ENCODE measurements around the gene BFSP2.

The BFSP2 gene, protein sequence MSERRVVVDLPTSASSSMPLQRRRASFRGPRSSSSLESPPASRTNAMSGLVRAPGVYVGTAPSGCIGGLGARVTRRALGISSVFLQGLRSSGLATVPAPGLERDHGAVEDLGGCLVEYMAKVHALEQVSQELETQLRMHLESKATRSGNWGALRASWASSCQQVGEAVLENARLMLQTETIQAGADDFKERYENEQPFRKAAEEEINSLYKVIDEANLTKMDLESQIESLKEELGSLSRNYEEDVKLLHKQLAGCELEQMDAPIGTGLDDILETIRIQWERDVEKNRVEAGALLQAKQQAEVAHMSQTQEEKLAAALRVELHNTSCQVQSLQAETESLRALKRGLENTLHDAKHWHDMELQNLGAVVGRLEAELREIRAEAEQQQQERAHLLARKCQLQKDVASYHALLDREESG

DNA sequence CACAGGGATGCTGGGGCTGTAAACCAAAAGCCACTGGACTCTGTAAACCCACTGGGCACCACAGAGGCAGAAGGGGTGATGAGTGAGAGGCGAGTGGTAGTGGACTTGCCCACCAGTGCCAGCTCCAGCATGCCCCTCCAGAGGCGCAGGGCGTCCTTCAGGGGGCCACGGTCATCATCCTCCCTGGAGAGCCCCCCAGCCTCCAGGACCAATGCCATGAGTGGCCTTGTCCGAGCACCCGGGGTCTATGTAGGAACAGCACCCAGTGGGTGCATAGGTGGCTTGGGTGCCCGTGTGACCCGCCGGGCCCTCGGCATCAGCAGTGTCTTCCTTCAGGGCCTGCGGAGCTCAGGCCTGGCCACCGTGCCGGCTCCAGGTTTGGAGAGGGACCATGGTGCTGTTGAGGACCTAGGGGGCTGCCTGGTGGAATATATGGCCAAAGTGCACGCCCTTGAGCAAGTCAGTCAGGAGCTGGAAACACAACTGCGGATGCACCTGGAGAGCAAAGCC is at the start of gene BFSP2:
BFSP2 (plus strand) TSS at position 51 of the 510 bp plus-strand sequence; CDS start at position 79, 28 bp downstream.
- DNase-seq: no peak

DNA sequence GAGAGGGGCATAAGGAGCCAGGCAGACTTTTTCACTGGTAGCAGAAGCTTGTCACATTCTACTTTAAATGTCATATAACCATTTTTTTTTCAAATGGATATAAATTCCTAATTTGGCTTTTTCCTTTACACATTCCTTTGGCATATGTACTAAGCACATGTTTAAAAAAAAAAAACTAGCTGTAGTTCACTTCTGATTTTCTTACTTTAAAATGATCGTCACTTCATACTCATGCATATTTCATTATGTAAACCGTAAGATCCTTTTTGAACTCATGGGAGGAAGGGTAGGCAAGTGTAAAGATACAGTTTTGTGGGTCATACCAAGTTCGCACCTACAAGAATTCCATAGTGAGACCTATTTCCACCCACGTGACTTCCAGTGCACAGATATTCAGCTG is 45.1 kb upstream of the BFSP2 start:
- no peak for DNase-seq

DNA sequence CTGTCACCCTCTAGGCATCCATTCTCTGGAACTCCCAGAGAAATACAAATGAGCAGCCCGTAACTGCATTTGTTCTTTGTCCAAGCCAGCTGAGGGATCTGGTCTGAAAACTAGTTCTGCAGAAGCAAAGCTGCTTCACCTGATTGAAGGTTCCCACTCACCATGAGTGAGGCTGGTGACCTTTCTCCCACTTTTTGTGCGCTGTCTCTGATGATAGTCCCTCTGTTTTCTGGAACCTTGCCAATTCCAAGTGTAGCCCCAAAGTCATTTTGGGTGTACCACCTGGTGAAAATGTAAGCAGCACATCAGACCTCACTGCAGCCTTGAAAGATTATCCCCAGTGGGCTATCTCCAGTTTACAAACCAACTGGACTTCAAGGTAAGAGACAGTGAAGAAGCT is 39.4 kb upstream of the BFSP2 start:
- DNase-seq: no peak

DNA sequence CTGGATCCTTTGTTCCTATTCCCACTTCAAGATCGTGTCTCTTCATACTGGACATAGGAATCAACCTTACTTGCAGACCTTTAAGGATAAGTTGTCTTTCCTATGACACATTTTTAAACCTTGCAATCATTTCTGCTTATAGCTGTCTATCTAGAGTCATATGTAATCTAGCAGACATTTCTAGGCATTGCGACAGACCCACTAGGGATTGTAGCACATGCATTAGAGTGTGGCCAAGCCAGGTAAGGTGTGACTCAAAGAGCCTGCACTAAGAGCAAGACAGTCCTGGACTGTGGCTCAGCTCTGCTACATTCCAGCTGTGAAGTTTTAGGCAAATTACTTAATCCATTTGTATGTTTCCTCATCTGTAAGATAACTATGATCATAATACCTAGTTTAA is 38.8 kb upstream of the BFSP2 start:
- DNase-seq: no peak

DNA sequence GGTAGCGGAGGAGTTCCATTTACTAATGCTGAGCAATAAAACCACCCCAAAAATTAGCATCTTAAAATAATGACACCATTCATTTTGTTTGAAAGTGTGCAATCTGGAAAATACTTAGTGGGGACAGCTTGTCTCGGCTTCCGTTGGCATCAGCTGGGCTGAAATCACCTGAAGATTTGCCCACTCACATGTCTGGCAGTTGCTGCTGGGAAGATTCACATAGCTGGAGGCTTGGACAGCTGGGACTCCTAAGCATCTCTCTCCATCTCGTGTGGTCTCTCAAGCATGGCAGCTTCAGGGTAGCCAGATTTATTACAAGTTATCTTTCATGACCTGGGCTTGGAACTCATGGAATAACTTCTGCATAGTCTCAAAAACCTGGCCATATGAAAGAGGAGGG is 38.4 kb upstream of the BFSP2 start:
- DNase-seq: no peak

DNA sequence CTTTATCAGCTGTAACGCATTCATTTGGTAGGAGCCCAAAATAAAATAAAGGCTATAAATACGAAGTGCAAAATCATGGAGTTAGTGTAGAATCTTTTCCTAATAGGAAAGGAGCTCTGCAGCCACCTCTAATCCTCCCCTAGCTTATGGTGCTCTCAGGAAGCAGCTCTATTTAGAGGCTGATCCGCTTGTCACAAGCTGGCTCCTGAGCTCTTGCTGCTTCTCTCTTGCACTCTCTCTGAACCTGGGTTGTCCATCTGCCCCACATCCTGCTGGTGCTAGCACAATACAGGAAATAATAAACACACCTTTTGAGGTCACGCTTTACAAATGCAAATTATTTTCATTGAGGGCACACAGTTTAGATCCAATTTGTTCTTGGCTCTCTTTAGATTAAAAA is 37.3 kb upstream of the BFSP2 start:
- DNase-seq: no peak

DNA sequence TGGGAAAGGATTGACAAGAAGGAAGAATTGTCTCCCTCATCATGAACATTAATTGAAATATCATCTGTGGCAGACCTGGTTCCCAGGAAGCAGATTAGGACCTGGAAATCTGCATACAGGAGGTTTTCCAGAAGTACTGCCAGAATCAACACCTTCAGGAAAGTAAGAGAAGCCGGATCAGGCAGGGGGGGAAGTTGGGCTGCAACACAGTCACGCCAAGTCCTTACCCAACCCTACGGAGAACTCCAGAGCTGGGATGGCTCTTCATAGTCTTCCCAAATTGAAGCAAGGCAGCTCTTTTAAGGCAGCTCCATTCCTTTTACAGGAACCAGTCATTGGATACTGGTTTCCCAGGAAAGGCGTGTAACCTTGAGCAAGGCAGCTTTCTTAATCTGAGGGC is 35.2 kb upstream of the BFSP2 start:
- no peak for DNase-seq

DNA sequence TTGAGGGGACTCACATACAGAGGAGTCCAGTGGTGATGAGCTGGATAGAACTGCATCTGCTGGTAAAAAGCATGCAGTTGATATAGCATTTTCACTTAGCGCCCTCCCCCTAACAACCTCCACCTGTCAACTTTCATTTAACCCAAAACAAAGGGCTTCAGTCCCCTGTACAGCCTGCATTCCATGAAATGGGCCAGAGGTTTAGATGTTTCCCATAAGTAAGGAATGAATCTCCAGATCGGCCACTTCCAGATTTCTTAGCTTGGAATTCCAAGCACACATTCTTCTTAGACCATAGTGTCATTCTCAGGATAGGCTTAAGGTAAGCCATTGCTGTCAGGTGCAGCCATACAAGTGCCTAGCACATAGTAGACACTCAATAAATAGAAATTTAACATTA is 32.9 kb upstream of the BFSP2 start:
- DNase-seq: no peak

DNA sequence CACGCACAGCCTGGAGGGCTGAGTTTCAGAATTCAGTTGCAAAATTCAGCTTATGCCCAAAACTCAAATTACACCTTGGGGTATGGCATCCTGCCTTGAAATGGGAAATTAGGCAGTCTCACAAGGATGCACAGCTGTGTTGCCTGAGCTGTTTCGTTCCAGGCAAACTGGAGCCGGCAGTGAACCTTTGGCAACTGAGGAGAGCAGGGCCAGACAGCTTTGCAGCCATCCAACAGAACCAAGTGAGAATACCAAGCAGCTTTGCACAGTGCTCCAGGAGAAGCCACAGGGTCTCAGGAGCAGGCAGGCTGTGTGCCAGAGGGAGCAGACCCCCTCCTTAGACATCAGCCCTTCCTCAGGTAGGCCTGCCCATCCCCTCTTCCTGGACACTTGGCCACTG is 32.5 kb upstream of the BFSP2 start:
- DNase-seq: no peak

DNA sequence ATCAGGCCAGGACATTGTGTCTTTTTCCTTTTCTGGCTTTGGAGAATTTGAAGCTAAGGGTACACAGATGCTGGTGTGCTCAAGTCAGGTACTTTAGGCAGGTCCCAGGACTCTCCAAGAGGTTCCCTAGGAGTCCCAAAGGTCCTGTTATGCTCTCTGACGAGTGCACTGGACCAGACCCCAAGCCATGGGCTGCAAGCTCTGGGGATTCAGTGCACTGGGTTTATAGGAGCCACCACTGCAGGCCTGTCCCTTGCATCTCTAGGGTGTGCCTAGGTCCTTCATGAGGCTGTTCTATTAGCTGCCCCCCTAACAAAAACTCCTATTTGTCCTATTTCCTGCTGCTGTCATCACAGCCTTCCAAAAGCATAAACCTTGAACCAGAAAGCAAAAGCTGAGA is 31.9 kb upstream of the BFSP2 start:
- no peak for DNase-seq

DNA sequence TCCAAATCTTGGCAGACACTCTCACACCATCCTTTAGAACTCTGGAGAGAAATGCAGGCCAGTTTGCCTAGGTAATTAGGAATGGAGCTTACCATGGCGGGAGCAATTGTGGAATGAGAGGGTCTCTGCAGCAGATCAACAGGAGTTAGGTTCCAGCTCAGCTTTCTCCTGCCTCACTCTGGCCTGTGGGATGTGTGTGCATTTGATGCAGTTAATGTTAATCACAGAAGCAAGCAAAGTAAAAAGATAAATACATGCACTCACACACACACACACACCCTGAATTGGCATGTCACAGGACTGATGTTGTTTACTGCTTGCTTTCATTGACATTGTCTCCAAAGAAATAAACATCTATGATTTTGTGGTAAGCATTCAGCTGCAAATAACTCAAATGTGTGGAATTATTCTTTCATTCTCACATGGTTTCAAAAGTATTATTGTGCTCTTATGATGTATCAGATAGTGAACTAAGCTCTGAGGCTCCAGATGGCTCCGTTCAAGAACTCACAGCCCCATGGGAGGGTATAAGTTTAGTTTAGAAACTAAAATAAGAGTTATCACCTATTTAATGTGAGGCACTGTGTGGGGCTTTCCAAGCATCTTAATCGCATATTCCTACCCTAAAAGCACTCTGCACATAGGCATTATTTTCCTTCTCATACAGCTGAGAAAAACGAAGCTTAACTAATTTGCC is 31.3 kb upstream of the BFSP2 start:
- DNase-seq: no peak

DNA sequence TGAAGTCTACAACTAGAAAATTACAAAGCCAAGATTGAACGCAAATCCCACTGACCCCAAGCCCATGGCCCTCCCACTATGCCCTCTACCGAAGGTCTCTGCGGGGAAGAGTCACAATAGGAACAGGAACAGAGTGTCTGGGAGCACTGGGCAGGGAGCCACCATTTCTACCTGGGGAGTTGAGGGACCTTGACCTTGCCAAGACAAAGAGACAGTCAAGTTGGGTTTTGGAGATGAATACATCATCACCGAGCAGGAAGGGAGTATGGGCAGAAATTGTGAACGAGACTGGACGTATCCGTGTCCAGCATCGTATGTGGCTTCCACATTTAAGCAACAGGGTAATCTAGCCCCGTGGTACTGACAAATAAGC is 30.8 kb upstream of the BFSP2 start:
- no peak for DNase-seq

DNA sequence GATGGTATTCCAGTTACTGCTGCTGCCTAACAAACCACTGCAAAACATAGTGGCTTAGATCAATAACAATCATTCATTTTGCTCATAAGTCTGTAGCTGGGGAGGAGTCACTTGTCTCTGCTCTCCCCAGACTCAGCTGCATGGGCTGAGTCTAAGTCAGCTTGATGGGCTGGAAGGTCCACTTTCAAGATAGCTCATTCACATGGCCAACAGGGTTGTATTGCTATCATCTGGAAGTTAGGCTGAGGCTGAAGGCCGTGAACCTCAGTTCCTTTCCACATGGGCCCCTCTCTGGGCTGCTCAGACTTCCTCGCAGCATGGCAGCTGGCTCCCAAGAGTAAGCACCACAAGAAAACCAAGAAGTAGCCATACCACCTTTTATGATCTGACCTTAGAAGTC is 28.7 kb upstream of the BFSP2 start:
- DNase-seq: no peak

DNA sequence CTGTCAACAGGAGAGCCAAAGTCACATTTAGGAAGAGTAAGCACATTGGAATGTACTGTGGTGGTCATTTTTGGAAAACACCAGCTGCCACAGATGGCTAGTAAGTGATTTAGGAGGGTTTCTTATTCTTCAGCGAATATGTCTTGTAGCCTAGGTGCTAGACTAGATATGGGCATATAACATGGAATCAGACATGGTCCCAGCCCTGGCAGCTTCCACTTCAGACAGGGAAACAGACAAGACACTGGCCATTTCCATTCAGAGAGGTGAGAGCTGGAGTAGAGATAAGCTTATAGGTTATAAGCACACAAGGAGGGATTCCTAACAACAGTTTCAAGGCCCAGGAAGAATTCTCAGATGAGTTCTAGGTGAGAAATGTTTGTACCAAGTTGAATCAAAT is 28.2 kb upstream of the BFSP2 start:
- no peak for DNase-seq

DNA sequence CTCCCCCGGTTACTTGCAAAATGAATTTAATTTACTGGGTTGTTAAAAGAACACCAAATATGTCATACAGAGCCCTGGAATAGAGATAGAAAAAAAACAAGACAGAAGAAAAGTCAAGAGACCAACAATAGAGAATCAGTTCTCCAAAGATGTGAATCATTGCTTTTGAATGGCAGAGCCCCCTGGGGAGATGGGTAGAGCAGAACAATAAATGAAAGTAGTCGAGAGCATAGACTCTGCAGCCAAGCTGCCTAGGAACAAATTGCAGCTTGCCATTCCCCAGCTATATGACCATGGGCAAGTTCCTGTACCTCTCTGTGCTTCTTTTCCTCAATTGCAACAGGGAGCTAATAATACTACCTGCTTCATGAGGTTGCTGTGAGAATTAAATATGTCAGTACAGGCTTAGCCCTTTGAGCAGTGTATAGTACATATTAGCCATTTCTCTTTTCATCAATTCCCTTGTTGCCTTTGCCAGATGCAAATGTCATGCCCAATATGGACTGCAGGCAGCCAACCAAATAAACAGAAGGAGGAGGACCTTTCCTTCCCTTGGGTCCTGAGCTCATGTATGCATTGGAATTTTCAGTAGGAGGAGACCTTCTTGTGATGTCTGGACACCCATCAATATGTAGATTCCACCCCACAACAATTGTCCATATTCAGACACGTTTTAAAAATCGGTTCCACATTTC is 25.0 kb upstream of the BFSP2 start:
- DNase-seq: no peak

DNA sequence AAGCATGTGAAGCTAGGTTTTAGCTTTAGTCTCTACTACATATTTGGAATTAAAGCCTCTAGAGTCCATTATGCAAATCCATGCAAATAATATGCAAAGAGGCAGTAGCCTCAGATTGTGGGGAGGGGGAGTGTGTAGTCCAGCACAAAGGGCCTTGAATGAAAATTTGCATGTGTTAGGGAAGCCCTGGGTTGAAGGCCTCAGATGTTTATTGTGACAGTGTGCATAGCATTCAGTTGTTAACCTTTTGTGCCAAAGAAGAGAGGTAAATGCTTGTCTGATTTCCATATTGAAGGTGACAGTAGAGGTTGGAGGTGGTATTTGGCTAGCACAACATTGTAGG is 24.5 kb upstream of the BFSP2 start:
- no peak for DNase-seq

DNA sequence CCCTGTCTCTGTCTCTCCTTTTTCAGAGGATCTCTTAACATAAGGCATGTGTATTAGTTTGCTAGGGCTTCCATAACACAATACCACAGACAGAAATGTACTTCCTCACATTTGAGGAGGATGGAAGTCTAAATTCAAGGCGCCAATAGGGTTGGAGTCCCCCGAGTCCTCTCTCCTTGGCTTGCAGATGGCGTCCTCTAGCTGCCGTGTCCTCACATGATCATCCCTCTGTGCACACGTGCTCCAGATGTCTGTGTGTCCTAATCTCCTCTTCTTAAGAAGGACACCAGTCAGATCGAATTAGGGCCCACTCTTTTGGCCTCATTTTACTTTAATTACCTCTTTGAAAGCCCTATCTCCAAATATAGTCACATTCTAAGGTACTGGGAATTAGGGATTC is 23.0 kb upstream of the BFSP2 start:
- no peak for DNase-seq

DNA sequence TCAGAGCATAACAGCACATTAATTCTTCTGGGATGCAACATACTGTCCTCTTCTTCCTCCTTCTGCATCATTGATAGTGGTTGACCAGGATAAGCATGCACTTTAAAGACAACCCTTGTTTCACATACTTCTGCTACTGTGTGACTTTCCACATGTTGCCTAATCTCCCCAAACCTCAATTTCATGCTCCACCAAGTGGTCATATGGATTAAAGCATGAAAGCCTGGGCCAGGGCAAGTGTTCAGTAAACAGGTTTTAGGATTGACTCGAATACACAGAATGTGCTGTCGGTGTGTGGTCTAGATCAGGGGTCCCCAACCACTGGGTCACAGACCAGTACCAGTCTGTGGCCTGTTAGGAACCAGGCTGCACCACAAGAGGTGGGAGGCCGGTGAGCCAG is 22.5 kb upstream of the BFSP2 start:
- peak; percentile 48 for DNase-seq

DNA sequence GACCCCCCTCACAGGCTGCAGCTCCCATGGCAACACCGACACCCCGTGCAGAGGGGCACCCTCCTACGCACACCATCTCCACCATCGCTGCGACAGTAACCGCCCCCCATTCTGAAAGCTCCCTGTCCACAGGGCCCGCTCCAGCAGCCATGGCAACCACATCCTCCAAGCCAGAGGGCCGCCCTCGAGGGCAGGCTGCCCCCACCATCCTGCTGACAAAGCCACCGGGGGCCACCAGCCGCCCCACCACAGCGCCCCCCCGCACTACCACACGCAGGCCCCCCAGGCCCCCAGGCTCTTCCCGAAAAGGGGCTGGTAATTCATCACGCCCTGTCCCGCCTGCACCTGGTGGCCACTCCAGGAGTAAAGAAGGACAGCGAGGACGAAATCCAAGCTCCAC is 19.9 kb upstream of the BFSP2 start:
- DNase-seq: no peak

DNA sequence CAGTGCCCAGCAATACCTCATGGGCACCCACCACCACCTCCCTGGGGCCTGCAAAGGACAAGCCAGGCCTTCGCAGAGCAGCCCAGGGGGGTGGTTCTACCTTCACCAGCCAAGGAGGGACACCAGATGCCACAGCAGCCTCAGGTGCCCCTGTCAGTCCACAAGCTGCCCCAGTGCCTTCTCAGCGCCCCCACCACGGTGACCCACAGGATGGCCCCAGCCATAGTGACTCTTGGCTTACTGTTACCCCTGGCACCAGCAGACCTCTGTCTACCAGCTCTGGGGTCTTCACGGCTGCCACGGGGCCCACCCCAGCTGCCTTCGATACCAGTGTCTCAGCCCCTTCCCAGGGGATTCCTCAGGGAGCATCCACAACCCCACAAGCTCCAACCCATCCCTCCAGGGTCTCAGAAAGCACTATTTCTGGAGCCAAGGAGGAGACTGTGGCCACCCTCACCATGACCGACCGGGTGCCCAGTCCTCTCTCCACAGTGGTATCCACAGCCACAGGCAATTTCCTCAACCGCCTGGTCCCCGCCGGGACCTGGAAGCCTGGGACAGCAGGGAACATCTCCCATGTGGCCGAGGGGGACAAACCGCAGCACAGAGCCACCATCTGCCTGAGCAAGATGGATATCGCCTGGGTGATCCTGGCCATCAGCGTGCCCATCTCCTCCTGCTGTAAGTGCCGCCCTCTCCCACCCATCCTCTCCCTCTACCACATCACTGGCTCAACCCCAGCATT is 19.2 kb upstream of the BFSP2 start:
- DNase-seq: no peak

DNA sequence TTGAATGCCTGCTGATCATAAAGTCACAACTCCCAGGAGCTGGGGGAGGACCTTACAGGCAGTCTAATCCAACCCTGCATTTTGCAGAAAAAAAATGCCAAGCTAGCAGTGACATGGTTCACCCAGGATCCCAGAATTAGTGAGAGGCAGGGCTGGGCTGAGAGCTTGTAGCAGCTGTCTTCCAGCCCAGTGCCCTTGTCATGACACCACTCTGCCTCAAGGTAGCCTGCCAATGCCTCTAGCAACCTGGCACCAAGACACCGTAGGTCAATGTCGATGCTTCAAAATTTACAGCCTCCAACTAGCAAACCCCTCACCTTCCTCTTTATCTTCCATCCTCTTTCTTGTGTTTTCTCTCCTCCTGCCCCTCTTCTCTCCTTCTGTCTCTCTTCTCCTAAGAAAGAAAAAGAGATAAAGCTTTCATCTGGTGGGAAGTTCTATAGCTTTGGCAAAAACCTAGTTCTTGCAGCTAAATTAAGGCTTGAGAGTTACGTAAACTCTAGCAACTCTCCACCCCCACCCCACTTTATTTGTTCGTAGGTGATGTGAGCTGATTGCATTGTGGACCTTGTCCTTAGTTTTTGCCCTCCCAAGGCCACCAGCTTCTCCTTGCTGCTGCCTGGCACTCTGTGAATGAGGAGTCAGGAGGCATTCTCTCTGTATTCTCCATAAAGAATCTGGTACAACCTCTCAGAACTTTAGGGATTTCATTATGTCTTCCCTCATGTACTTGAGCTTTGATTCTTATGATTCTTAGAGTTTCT is 18.3 kb upstream of the BFSP2 start:
- no peak for DNase-seq

DNA sequence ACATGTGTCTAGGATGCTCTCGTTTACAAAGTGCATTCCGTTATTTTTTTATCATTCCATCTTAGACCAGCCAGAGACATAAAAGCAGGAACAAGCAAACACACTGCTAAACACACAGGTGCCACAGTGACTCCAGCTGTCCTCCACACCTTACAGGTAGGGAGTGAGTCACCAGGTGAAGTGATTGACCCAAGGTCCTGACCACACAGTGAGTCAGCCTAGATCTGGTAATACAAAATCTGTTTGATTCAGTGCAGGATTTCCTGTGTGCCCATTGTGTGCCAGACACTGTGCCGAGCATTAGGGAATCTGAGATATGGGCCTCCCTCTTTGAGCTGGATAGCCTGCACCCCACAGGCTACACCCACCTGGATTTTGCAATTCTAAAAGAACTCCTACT is 16.7 kb upstream of the BFSP2 start:
- peak; percentile 91 for DNase-seq

DNA sequence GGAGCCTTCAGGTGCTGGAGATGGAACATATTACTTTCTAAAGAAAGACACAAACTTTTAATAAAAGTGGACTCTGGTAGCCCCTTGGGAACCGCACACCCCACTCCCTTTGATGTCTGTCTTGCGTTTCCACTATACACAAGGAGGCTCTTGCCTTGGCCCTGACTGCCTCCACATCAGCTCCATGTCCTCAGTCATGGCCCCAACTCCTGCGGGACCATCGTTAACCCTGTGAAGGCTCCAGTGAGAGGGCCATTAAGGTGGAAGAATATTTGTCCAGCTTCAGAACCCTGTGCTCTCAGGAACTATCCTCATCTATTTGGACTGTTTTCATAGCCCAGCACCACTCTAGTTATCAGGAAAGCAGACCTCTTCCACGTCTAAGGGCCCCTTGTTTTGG is 16.1 kb upstream of the BFSP2 start:
- DNase-seq: no peak
